HEK293T (cell line): ENCODE measurements around the gene BTBD17.

Experiments
- BHLHE40 ChIP-seq: fragments of 450-650 bp; IDR thresholded peaks from 2 replicates; pipeline ENCODE4 v1.6.1; 2016; ENCODE audit warnings: mild to moderate bottlenecking, moderate library complexity, borderline replicate concordance
- ELF4 ChIP-seq: fragments of 450-650 bp; IDR thresholded peaks from 2 replicates; pipeline ENCODE4 v1.6.1; 2017; ENCODE audit warnings: antibody characterized with exemption
- FOXA1 ChIP-seq: fragments of 450-650 bp; IDR thresholded peaks from 2 replicates; pipeline ENCODE4 v1.6.1; 2016; ENCODE audit warnings: mild to moderate bottlenecking
- FOXK2 ChIP-seq: fragments of 450-650 bp; IDR thresholded peaks from 2 replicates; pipeline ENCODE4 v1.6.1; 2016; ENCODE audit warnings: mild to moderate bottlenecking
- FOXM1 ChIP-seq: fragments of 450-650 bp; IDR thresholded peaks from 2 replicates; pipeline ENCODE4 v1.6.1; 2017; ENCODE audit warnings: mild to moderate bottlenecking, borderline replicate concordance
- HDGF ChIP-seq: fragments of 450-650 bp; IDR thresholded peaks from 2 replicates; pipeline ENCODE4 v1.6.1; 2017; ENCODE audit warnings: antibody characterized with exemption, borderline replicate concordance
- LEF1 ChIP-seq: fragments of 450-650 bp; IDR thresholded peaks from 2 replicates; pipeline ENCODE4 v1.6.1; 2017; ENCODE audit warnings: mild to moderate bottlenecking, borderline replicate concordance
- NFRKB ChIP-seq: fragments of 450-650 bp; IDR thresholded peaks from 2 replicates; pipeline ENCODE4 v1.6.1; 2016; ENCODE audit warnings: mild to moderate bottlenecking, moderate library complexity
- SP1 ChIP-seq: fragments of 450-650 bp; IDR thresholded peaks from 2 replicates; pipeline ENCODE4 v1.6.1; 2017
- SUZ12 ChIP-seq: fragments of 450-650 bp; IDR thresholded peaks from 2 replicates; pipeline ENCODE4 v1.6.1; 2016; ENCODE audit warnings: mild to moderate bottlenecking
- ZNF384 ChIP-seq: fragments of 450-650 bp; IDR thresholded peaks from 2 replicates; pipeline ENCODE4 v1.6.1; 2016

GRCh38 chr17:74390680-74391653, 29.3 kb upstream of the BTBD17 start:
- TF ChIP-seq SP1 (no peak), LEF1 (no peak), FOXM1 (no peak), NFRKB (no peak), SUZ12 (no peak), ELF4 (no peak), FOXA1 (no peak), BHLHE40 (no peak), ZNF384 (no peak), HDGF (no peak), FOXK2 (no peak)
